Activated CD4-positive, alpha-beta T cell treated with anti-CD3 and anti-CD28 coated beads, Interleukin-2, amount 50 U/mL, for 1 hour (primary cell): ENCODE results near the gene STK10.
"Not testable (repeated sequence)": the region's sequence is repeated elsewhere in the genome, so short reads cannot be mapped to it uniquely, and the experiment has no call there.

ENCODE experiments used
- DNase-seq: peaks from one replicate; pipeline ENCODE4 v3.0.0-alpha.2; 2020

The STK10 gene

DNA sequence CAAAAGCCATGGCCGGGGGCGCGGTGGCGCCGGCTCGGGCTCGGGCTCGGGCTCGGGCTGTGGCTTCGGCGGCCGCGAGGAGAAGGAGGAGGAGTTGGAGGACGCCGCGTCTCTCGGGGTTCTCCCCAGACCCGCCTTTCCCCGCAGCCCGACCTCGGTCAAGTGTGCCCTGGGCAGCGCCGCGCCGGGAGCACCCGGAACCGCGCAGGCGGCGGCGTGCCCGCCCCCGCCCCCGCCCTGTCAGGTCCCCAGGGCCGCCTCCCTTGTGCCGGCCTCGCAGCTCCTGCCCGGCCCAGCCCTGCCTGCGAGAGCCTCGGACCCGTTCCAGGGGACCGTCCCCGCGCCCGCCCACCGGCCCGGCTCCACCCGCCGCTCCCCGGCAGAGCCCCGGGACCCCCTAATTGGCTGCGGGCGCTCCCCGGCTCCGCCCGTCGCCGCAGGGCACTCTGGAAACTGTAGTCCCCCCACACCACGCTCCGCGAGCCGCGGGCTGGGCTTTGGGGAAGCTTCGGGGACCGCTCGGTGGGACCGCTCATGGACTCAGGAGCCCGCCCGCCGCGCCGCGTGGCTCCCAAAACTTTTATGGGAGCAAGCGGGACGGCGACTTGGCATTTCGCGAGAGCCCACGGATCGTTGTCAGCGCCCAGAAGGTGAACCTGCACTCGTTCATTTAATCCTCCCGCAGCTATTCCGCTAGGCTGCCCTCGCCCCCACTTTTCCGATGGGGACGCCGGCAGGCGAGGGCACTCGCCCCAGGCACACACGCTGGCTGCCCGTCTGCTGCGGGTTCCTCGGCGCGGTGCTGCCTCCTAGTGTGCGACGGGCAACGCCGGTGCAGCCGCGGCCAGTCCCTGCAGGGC, at the start of gene STK10:
Gene STK10, minus strand, starts transcription at position 192 of the 860 bp plus-strand sequence. Its CDS starts 182 bp downstream, at position 10.
- DNase-seq: peak; percentile 86

- DNase-seq: no peak
Observed at GRCh38 chr5:172235827-172236736, 48.1 kb upstream of the STK10 start.

- DNase-seq: no peak
Observed at GRCh38 chr5:172235132-172235780, 47.2 kb upstream of the STK10 start.

GRCh38 chr5:172234031-172234430, 46.0 kb upstream of the STK10 start:
- DNase-seq: no peak

- DNase-seq: no peak
Observed at GRCh38 chr5:172229904-172230303, 41.9 kb upstream of the STK10 start.

GRCh38 chr5:172224996-172225395, 37.0 kb upstream of the STK10 start:
- DNase-seq: no peak

GRCh38 chr5:172223901-172224873, 36.2 kb upstream of the STK10 start:
- DNase-seq: no peak

DNA sequence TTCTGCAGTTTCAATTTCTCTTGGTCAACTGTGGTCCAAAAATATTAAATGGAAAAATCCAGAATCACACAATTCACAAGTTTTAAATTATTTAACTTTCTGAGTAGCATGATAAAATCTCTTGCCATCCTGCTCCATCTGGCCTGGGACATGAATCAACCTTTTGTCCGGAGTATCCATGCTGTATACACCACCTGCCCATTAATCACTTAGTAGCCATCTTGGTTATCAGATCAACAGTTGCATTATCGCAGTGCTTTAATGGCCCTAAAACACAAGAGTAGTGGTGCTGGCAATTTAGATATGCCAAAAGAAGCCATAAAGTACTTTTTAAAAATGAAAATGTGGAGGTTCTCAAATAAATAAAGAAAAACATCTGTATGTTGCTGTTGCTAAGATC, 31.3 kb upstream of the STK10 start:
- no peak for DNase-seq

GRCh38 chr5:172216345-172216744, 28.3 kb upstream of the STK10 start:
- no peak for DNase-seq

GRCh38 chr5:172213126-172213525, 25.1 kb upstream of the STK10 start:
- DNase-seq: no peak

DNA sequence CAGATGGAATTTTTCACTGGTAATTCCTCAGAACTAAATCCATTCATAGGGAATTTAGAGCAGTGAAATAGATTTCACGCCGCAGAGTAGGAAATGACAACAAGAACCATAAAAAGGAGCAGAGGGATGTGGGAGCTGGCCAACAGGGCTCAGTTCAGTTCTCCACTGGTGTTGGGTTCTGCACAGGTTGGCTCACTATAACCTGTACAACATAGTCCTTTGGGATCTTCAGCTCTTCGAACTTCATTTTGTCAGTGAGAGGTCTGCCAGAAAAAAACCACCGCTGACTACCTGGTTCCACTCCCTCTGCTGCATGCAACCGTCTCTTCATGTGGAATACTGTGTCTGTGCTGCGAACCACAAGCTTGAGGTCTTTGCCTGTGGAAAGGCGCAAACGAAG, 23.7 kb upstream of the STK10 start:
- DNase-seq: no peak

GRCh38 chr5:172209714-172210113, 21.7 kb upstream of the STK10 start:
- DNase-seq: no peak

- DNase-seq: no peak
Observed at GRCh38 chr5:172207511-172207910, 19.5 kb upstream of the STK10 start.

GRCh38 chr5:172205984-172206383, 18.0 kb upstream of the STK10 start:
- DNase-seq: not testable (repeated sequence)

DNA sequence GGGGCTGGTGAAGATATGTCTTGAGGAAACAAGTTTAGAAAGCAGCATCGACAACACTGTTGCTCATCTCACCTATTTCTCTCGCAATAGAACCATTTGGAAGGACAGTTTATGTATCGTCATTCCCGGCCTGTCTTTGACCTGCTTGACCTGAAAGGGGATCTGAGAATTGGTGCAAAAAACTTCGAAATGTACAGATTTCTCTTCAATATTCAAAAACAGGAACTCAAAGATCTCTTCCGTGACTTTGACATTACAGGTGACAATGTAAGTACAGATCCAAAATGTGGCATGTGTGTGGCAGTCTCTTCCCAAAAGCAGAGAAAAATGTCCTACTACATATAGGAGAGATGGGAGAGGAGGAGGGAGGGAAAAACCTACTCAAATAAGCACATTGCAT, 12.5 kb upstream of the STK10 start:
- DNase-seq: no peak

- DNase-seq: no peak
Observed at GRCh38 chr5:172199446-172199845, 11.4 kb upstream of the STK10 start.

DNA sequence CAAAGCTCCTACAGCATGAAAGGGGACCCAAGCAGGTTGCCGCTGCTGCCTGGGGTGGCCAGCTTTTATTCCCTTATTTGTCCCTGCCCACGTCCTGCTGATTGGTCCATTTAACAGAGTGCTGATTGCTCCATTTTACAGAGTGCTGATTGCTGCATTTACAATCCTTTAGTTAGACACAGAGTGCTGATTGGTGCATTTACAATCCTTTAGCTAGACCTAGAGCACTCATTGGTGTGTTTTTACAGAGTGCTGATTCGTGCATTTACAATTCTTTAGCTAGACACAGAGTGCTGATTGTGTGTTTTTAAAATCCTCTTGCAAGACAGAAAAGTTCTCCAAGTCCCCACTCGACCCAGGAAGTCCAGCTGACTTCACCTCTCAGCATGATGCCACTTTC, 9.8 kb upstream of the STK10 start:
- DNase-seq: not testable (repeated sequence)

GRCh38 chr5:172194985-172195774, 7.2 kb upstream of the STK10 start:
- no peak for DNase-seq

- DNase-seq: no peak
Observed at GRCh38 chr5:172193872-172194271, 5.8 kb upstream of the STK10 start, which contains the start of gene EFCAB9. TSS of gene EFCAB9 (plus strand) at chr5:172194172. CDS start at chr5:172194173, 1 bp downstream.

GRCh38 chr5:172189693-172190296, 1.8 kb upstream of the STK10 start:
- DNase-seq: no peak
